SK-N-MC (cell line): Measurements from ENCODE around the gene P4HA2.

Experiments used
- DNase-seq: peaks from one replicate; pipeline ENCODE4 v3.0.0-alpha.2; 2011; ENCODE audit warnings: low read depth, low spot score
- H3K27ac ChIP-seq: fragments of 200-600 bp; sonication (generic); 2 replicates; pipeline ENCODE4 v1.5.1; 2016; ENCODE audit warnings: mixed run types
- H3K36me3 ChIP-seq: fragments of 200-600 bp; sonication (generic); 2 replicates; pipeline ENCODE4 v1.6.1; 2017; ENCODE audit warnings: antibody characterized with exemption, low read length, mixed read lengths; ENCODE audit not compliant: insufficient read depth
- H3K4me3 ChIP-seq: fragments of 200-600 bp; sonication (generic); 2 replicates; pipeline ENCODE4 v1.5.1; 2016
- H3K9ac ChIP-seq: fragments of 200-600 bp; sonication (generic); 2 replicates; pipeline ENCODE4 v1.8.0; 2017; ENCODE audit warnings: mixed run types, mixed read lengths; ENCODE audit not compliant: insufficient read length
- H3K9me3 ChIP-seq: fragments of 200-600 bp; sonication (generic); 2 replicates; pipeline ENCODE4 v1.6.1; 2017; ENCODE audit warnings: low read depth, mild to moderate bottlenecking, antibody characterized with exemption, low read length, moderate library complexity, mixed read lengths
- EZH2 ChIP-seq: fragments of 200-600 bp; sonication (generic); IDR thresholded peaks from one replicate; pipeline ENCODE4 v1.6.1; 2017; ENCODE audit warnings: antibody characterized with exemption
- FOXP2 ChIP-seq: optimal IDR thresholded peaks from 2 replicates; pipeline ENCODE3; 2011; ENCODE audit warnings: mild to moderate bottlenecking, moderate library complexity; ENCODE audit not compliant: insufficient read depth; ENCODE audit errors: extremely low read length, control extremely low read depth
- POLR2AphosphoS5 ChIP-seq: IDR thresholded peaks from 2 replicates; pipeline ENCODE4 v1.6.1; 2012; ENCODE audit warnings: mild to moderate bottlenecking, low read depth, low read length, borderline replicate concordance

P4HA2 gene

DNA sequence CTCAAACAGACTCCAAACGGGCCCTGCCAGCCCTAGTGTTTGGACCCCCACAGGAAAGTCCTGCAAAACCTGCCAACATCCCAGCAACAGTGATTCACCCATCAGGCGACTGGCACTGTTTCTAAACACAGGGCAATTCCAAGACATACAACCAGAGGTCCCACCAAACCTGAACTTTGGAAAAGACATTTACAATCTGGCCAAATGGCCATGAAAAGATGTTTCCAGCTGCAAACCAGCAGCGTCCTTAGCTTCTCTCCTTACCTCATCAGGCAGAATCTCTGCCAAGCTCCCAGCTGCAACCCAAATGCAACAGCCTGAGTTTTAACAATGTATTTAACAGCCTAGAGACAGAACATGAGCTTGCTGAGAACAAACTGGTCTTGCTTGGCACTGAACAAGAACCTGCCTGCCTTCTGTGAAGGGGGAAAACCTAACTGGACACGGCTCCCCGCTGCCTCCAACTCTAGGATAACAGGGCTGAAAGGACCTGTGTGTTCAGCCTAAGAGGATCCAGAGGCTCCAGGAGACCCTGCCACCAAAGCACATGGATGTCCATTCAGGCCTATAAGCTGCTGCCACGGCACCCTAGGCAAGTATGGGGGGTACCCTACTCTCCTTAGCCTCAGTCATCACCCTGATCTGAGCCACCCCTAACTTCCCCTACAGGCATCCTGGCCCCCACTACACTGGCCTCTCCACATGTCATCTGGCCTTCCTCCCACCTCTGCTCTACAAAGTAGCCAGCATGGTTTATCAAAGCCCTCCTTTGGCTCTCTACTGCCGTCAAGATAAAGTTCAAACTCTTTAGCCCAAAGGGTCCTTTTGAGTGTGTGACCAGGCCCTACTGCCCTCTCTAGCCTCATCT is 5.6 kb downstream of the P4HA2 start:
- no peak for DNase-seq
- TF ChIP-seq POLR2AphosphoS5 (no peak), EZH2 (no peak), FOXP2 (no peak)
- H3K9ac ChIP-seq: no peak overlapping the region
- no peak overlapping the region for H3K27ac ChIP-seq
- H3K36me3 ChIP-seq: no peaks in the 10 kb centered on the region
- no peaks in the 10 kb centered on the region for H3K9me3 ChIP-seq
- H3K4me3 ChIP-seq: no peak overlapping the region

DNA sequence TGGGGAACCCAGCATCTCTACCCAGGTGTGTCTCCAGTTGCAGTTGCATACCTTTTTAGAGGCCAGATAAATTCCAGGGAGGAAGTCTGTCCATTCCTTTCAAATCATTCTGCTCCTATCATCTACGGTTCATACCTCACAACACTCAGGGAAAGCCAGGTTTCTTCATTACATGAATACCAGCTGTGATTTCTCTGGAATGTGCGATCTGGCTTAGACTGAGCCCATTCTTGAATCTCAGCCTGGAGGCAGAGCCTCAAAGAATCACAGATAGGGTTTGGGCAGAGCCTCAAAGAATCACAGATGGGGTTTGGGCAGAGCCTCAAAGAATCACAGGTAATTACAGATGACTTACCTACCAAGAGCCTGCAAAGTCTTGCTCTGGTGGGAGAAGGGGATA is 7.2 kb downstream of the P4HA2 start:
- Histone ChIP-seq H3K27ac (no peak overlapping the region), H3K36me3 (no peaks in the 10 kb centered on the region), H3K9me3 (no peaks in the 10 kb centered on the region), H3K4me3 (no peak overlapping the region), H3K9ac (no peak overlapping the region)
- TF ChIP-seq FOXP2 (no peak), POLR2AphosphoS5 (no peak), EZH2 (no peak)
- DNase-seq: no peak

DNA sequence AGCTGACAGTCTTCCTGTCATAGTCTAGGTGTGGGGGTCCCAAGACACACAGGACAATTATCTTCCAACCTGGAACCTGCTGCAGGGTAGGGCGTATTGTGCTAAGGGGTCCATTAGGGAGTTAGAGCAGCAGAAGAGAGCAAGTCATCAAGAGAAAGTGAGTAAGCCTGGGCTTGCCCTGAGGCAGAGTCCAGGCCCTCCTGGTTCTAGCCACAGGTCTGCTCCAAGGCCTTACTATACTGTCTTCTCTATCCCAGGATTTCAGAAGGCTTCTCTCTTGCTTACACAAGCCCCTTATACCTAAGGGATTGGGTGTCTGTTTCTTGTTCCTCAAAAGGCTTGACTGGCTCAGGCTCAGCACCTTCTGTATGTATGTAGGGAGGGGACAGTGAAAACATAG is 7.7 kb downstream of the P4HA2 start:
- Histone ChIP-seq H3K9ac (no peak overlapping the region), H3K9me3 (no peaks in the 10 kb centered on the region), H3K27ac (no peak overlapping the region), H3K36me3 (no peaks in the 10 kb centered on the region), H3K4me3 (no peak overlapping the region)
- TF ChIP-seq POLR2AphosphoS5: no peak
- no peak for TF ChIP-seq FOXP2
- no peak for TF ChIP-seq EZH2
- no peak for DNase-seq

DNA sequence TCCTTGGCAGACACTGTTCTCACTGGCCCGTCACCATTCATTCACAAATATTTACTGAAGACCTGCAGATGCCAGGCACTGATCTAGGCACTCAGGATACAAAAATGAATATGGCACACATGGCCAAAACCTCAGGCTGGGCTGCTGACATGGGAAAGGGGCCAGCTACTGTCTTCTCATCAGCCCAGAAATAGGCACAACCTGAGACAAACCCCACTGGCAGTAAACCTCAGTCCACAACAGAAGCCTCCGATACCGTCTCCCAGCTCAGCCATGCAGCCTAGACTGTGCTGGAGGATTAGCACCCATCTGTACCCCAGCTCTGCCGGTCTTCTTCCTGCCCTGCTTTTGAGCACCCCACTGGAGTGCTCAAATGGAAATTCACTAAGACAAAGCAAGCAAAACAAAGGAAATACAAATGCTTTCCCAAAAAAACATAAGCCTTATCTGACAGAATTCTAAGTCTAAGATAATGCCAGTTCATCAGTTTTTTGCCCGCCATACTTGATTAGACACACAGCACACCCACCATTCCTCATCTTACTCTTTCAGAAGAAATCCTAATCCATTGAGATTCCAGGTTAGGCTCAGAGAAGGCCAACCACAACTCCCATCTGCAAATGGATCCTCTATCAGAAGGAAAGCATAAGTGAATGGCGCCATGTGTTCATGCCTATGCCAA is 8.2 kb downstream of the P4HA2 start:
- Histone ChIP-seq H3K9ac (no peak overlapping the region), H3K36me3 (no peaks in the 10 kb centered on the region), H3K27ac (no peak overlapping the region), H3K4me3 (no peak overlapping the region), H3K9me3 (no peaks in the 10 kb centered on the region)
- no peak for TF ChIP-seq POLR2AphosphoS5
- TF ChIP-seq FOXP2: no peak
- no peak for TF ChIP-seq EZH2
- no peak for DNase-seq

DNA sequence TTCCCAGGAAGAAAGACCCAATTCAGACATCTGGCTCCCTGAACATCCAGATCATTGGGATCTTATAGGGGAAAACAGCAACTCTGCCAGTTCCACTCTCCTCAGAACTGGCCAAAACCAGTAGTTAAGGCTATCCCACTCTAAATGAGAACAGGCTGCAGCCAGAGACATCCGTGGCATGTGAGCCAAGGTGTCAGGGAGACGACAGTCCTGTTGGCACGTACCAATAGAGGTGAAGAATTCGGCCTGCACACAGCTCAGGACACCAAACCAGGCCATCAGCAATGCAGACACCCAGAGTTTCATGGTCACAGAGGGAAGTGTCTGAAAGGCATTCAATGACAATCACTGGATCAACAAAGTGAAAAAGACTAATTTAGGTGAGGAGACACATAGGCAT is 9.3 kb downstream of the P4HA2 start:
- Histone ChIP-seq H3K9ac (no peak overlapping the region), H3K4me3 (no peak overlapping the region), H3K36me3 (no peaks in the 10 kb centered on the region), H3K9me3 (no peaks in the 10 kb centered on the region), H3K27ac (no peak overlapping the region)
- no peak for DNase-seq
- no peak for TF ChIP-seq FOXP2
- TF ChIP-seq EZH2: no peak
- TF ChIP-seq POLR2AphosphoS5: no peak

DNA sequence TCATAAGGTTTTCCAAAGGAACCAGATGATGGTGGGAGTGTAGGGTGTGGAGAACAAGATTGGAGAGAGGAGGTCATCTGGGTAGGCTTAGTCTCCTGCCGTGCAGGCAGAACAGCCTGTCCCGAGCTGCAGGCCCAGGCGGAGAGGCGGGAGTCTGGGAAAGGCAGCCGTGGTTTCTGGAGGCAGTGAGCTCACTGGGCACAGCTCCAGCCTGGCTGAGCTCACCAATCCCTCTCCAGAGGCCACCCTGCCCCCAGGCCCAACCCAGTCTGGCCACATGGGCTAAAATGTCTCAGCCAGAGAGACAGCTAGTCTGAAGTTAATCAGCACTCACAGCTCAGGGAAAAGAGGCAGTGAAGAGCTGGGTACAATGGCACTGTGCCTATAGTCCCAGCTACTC is 12.3 kb downstream of the P4HA2 start:
- Histone ChIP-seq H3K36me3 (no peaks in the 10 kb centered on the region), H3K4me3 (no peak overlapping the region), H3K27ac (no peak overlapping the region), H3K9ac (no peak overlapping the region), H3K9me3 (no peaks in the 10 kb centered on the region)
- DNase-seq: no peak
- TF ChIP-seq EZH2 (no peak), FOXP2 (no peak), POLR2AphosphoS5 (no peak)

DNA sequence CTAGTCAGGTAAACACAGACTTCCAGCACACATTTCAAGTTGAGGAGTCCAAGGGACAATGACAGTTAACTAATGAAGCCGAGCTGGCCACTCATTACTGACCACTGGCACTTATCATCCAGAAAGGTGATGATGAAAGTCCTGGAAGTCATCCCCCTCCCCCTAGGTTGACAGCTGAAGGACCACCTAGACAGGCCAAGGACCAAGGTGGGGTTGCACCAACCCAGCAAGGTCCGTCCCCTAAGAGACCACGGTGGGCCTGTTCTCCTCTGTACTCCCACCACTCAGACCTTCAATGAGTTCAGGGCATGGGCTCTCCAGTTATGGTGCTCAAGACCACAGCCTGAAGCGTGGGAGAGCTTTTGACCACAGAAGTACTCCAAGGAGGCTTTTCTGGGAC is 13.2 kb downstream of the P4HA2 start:
- H3K4me3 ChIP-seq: no peak overlapping the region
- H3K9ac ChIP-seq: no peak overlapping the region
- no peak for TF ChIP-seq FOXP2
- TF ChIP-seq EZH2: no peak
- no peak for TF ChIP-seq POLR2AphosphoS5
- no peak for DNase-seq
- no peaks in the 10 kb centered on the region for H3K36me3 ChIP-seq
- no peaks in the 10 kb centered on the region for H3K9me3 ChIP-seq
- no peak overlapping the region for H3K27ac ChIP-seq

DNA sequence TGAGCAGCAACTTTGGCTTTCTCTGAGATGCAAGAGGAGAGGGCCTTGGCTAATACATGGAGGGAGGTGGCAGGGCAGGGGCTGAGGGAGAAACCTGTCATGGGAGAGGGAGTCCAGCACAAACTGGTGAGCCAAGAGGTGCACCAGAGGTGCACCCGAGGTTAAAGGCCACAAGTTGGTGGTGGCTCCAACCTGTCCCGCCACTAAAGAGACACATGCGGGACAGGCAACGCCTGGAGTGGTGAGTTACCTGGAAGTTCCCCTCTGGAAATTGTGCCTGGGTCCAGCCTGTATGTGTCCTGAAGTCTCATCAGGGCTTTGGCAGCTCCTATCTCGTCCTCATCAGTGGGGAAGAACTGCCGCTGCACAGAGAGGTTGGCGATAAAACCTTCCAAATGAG is 14.0 kb downstream of the P4HA2 start:
- DNase-seq: no peak
- TF ChIP-seq FOXP2: no peak
- no peak for TF ChIP-seq POLR2AphosphoS5
- TF ChIP-seq EZH2: no peak
- H3K9ac ChIP-seq: no peak overlapping the region
- H3K4me3 ChIP-seq: no peak overlapping the region
- no peaks in the 10 kb centered on the region for H3K9me3 ChIP-seq
- no peaks in the 10 kb centered on the region for H3K36me3 ChIP-seq
- no peak overlapping the region for H3K27ac ChIP-seq

DNA sequence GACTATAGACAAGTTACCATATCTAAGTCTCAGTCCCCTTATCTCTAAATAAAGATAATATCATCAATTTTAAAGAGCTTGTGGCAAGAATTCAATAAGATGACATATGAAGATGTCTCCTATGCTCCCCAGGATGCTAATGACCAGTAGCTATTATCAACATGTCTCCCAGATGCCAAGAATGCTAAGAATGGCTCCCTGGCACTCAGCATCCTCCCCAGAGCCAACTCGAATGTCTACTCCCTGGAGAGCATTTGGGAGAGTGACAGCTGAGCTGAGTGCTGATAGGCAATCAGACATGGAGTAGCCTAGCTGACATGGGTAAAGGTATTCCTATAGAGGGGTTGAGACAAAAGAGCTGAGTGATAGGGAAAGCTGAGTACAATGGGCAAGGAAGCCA is 15.9 kb downstream of the P4HA2 start:
- TF ChIP-seq POLR2AphosphoS5: no peak
- TF ChIP-seq FOXP2: no peak
- no peak for TF ChIP-seq EZH2
- Histone ChIP-seq H3K9ac (no peak overlapping the region), H3K36me3 (no peaks in the 10 kb centered on the region), H3K27ac (no peak overlapping the region), H3K9me3 (no peaks in the 10 kb centered on the region), H3K4me3 (no peak overlapping the region)
- no peak for DNase-seq
